GM18520 (cell line): ENCODE results near the gene NBEAL2.
"Not testable (repeated sequence)": the region's sequence is repeated elsewhere in the genome, so short reads cannot be mapped to it uniquely, and the experiment has no call there.

ENCODE experiments used
- ATAC-seq: cut with Tn5 transposase; IDR thresholded peaks from one replicate; pipeline ENCODE4 v1.9.1; 2021; ENCODE audit not compliant: unreplicated experiment

The NBEAL2 gene

DNA sequence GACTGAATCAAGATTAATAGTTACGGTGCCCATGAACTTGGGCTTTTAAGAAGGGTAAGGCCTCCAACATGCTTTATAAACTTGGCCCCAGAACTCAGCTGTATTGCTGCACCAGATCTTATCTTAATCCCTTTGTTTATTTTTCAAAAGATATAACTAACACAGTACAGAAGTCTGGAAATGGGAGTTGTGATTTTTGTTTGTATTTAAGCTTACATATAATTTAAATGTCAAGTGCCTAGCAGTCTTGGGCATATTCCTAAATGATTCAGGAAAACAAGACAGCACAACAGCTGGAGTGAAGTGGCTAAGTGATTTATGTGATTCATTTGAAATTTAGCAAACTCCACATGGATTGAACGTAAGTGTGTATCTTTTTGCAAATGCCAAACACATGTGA, 56.2 kb downstream of the NBEAL2 start:
- no peak for ATAC-seq

DNA sequence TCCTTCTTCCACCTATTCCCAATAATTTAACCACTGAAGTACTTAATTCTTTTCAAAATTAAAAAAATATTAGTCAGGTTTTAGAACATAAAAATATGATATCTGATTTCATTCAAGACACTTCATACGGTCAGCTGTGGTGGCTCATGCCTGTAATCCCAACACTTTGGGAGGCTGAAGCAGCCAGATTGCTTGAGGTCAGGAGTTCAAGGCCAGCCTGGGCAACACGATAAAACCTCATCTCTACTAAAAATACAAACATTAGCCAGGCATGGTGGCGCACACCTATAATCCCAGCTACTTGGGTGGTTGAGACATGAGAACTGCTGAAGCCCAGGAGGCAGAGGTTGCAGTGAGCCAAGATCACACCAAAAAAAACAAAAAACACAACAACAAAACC, 56.7 kb downstream of the NBEAL2 start:
- no peak for ATAC-seq

DNA sequence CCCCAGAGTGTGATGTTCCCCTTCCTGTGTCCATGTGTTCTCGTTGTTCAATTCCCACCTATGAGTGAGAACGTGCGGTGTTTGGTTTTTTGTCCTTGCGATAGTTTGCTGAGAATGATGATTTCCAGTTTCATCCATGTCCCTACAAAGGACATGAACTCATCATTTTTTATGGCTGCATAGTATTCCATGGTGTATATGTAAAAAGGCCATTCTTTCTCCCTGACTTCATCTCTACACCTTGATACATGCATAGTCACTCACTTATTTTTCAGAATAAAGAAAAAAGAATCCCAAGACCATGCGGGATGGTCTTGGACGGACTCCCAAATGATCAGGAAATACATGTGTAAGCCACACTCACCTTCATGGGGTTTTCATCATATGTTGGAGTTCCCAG, 57.8 kb downstream of the NBEAL2 start:
- ATAC-seq = not testable (repeated sequence)

DNA sequence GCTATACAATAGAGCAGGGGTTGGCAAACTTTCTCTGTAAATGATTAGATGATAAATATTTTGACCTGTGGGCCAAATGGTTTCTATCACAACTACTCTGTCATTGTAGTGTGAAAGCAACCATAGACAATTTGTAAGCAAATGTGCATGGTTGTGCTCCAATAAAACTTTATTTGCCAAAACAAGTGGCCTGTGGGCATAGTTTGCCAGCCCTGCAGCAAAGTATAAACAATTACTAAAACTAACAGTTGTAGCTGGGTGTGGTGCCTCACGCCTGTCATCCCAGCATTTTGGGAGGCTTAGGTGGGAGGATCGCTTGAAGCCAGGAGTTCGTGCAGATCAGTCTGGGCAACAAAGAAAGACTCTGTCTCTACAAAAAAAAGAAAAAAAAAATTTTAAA, 61.6 kb downstream of the NBEAL2 start:
- ATAC-seq = no peak

DNA sequence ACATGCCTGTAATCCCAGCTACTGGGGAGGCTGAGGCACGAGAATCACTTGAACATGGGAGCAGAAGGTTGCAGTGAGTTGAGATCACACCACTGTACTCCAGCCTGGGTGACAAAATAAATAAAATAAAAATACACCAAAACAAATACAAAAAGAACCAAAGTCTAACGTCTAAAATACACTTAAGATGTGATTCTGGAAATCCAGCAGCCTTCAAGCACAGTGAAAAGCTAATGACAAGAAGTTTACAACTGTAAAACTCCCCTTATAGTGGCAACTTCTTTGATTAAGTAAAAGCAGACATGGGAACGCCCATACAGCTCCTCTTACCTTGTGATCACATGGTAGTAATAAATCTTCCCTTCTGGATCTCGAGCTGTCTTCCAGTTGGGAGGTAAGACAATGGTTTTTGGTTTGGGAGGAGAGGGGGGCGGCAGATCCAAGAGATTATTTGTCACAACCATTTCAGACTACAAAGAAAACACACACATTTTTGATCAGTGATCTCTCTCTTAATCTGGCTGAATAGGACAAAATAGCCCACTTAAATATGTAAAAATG, 62.8 kb downstream of the NBEAL2 start:
- ATAC-seq = no peak

DNA sequence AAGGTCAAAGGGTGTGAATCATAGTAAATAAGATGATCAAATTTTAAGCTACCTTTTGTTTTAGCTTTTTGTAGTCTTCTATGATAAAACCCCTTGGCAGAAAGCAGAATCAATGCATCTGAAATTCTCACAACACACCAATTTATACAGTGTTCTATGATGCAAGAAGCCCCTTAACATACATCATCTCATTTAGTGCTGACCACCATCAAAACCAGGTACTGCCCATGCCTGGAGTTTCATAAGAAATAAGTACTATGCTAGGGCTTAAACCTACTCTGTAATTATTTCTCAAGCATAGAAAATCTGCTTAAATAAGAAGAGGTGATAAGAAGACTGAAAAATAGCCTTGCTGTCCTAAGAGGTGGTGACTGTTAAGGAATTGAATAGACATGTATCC, 67.6 kb downstream of the NBEAL2 start:
- ATAC-seq = no peak

DNA sequence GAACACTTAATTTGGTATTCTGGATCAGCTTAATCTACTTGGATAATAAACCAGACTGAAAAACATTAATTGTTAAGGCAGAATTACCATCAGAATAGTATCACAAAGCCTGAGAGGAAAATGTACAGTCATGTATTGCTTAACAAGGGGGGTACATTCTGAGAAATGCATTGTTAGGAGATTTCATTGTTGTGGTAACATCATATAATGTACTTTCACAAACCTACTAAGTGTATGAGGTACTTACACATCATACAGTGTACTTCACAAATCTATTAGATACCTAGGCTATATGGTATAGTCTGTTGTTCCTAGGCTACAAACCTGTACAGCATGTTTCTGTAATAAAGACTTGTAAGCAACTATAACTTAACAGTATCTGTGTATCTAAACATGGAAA, 68.2 kb downstream of the NBEAL2 start:
- no peak for ATAC-seq

DNA sequence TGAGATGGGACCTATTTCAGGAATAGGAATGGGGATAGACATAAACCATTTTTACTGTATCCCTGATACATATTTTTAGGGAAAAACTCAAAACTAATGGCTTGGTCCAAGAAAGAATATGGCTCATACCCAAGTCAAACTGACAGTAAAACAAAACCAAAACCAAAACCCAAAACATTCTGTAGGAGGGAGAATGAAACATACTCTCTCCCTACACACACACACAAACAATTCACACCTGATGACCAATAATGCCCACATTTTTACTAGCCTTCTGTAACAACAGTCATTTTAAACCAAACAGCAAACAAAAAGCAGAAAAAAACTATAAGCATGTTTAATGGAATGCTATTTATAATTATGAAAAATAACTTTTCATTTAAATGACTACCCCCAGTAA, 74.9 kb downstream of the NBEAL2 start:
- no peak for ATAC-seq

DNA sequence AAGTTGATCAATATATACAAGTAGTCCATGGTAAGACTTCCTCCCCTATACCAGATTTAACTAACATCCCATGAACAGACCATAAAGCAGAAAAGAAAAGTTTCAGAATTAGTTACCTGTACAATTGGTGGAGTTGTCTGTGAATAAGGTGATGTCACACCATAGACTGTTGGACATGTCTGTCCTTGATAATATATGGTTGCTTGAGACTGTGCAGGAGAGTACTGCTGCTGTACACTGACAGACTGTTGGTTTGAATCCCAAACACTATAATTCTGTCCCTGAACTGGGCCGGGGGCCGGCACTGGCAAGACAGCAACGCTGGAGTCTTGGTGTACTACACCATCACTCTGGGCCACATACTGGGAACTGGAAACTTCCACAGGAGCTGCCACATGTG, 77.2 kb downstream of the NBEAL2 start:
- no peak for ATAC-seq

DNA sequence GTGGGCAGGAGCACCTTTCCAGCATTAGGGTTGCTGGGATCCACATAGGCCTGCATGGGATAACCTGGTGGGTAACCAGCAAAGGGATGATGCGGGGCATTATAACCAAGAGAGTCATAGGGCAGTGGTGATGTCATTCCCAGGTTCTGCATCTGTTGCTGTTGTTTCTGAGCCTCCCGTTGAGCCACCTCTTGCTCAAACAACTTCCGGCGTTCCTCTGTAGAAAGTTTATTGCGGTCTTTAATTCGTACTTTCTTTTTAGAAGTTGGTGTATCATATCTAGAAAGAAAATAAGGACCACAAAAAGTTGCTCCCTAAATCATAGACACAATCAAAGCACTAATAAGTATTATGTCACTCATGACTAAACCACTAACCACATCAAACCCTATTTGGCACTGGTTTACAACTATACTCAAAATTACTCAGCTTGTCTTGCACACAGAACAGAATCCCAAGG, 77.8 kb downstream of the NBEAL2 start:
- no peak for ATAC-seq
